ENCODE data around the gene GLI2. TPM values are rescaled to one million over a fixed set of nuclear protein-coding genes. Genes with fewer than 3 reads are reported as not detected.

Gene GLI2
- total and polyA plus RNA-seq, 2 of the 13 experiments (the other 11 are each of a cell fraction or from before 2014, with no cell fraction given): not detected

- TF ChIP-seq, protein P1, sequence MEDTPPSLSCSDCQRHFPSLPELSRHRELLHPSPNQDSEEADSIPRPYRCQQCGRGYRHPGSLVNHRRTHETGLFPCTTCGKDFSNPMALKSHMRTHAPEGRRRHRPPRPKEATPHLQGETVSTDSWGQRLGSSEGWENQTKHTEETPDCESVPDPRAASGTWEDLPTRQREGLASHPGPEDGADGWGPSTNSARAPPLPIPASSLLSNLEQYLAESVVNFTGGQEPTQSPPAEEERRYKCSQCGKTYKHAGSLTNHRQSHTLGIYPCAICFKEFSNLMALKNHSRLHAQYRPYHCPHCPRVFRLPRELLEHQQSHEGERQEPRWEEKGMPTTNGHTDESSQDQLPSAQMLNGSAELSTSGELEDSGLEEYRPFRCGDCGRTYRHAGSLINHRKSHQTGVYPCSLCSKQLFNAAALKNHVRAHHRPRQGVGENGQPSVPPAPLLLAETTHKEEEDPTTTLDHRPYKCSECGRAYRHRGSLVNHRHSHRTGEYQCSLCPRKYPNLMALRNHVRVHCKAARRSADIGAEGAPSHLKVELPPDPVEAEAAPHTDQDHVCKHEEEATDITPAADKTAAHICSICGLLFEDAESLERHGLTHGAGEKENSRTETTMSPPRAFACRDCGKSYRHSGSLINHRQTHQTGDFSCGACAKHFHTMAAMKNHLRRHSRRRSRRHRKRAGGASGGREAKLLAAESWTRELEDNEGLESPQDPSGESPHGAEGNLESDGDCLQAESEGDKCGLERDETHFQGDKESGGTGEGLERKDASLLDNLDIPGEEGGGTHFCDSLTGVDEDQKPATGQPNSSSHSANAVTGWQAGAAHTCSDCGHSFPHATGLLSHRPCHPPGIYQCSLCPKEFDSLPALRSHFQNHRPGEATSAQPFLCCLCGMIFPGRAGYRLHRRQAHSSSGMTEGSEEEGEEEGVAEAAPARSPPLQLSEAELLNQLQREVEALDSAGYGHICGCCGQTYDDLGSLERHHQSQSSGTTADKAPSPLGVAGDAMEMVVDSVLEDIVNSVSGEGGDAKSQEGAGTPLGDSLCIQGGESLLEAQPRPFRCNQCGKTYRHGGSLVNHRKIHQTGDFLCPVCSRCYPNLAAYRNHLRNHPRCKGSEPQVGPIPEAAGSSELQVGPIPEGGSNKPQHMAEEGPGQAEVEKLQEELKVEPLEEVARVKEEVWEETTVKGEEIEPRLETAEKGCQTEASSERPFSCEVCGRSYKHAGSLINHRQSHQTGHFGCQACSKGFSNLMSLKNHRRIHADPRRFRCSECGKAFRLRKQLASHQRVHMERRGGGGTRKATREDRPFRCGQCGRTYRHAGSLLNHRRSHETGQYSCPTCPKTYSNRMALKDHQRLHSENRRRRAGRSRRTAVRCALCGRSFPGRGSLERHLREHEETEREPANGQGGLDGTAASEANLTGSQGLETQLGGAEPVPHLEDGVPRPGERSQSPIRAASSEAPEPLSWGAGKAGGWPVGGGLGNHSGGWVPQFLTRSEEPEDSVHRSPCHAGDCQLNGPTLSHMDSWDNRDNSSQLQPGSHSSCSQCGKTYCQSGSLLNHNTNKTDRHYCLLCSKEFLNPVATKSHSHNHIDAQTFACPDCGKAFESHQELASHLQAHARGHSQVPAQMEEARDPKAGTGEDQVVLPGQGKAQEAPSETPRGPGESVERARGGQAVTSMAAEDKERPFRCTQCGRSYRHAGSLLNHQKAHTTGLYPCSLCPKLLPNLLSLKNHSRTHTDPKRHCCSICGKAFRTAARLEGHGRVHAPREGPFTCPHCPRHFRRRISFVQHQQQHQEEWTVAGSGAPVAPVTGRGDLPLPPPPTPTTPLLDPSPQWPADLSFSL (CRISPR knock-in tag; IDR thresholded peaks at IDR 0.05): no peak
- TF ChIP-seq, protein P2, sequence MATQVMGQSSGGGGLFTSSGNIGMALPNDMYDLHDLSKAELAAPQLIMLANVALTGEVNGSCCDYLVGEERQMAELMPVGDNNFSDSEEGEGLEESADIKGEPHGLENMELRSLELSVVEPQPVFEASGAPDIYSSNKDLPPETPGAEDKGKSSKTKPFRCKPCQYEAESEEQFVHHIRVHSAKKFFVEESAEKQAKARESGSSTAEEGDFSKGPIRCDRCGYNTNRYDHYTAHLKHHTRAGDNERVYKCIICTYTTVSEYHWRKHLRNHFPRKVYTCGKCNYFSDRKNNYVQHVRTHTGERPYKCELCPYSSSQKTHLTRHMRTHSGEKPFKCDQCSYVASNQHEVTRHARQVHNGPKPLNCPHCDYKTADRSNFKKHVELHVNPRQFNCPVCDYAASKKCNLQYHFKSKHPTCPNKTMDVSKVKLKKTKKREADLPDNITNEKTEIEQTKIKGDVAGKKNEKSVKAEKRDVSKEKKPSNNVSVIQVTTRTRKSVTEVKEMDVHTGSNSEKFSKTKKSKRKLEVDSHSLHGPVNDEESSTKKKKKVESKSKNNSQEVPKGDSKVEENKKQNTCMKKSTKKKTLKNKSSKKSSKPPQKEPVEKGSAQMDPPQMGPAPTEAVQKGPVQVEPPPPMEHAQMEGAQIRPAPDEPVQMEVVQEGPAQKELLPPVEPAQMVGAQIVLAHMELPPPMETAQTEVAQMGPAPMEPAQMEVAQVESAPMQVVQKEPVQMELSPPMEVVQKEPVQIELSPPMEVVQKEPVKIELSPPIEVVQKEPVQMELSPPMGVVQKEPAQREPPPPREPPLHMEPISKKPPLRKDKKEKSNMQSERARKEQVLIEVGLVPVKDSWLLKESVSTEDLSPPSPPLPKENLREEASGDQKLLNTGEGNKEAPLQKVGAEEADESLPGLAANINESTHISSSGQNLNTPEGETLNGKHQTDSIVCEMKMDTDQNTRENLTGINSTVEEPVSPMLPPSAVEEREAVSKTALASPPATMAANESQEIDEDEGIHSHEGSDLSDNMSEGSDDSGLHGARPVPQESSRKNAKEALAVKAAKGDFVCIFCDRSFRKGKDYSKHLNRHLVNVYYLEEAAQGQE (IDR thresholded peaks at IDR 0.05; ENCODE audit: borderline replicate concordance in 1 of 2, low read depth in 1 of 2, low read length in 2 of 2): no peak
- no peak for TF ChIP-seq HNRNPLL (IDR thresholded peaks at IDR 0.05; ENCODE audit: low read depth, low read length, poor library complexity, severe bottlenecking)
These were observed 34.2 kb upstream of the GLI2 start (continued) for GRCh38 chr2:120701499-120701898.
